KMS-11 (cell line): ENCODE measurements around the gene RAB44.

Experiments used
- H2AFZ ChIP-seq: fragments of 200-600 bp; sonication (generic); 2 replicates; pipeline ENCODE4 v1.6.1; 2016; ENCODE audit warnings: antibody characterized with exemption, mixed run types, low read depth
- H3K27ac ChIP-seq: fragments of 200-600 bp; sonication (generic); 2 replicates; pipeline ENCODE4 v1.6.1; 2016; ENCODE audit warnings: mild to moderate bottlenecking, mixed run types
- H3K27me3 ChIP-seq: fragments of 200-600 bp; sonication (generic); 2 replicates; pipeline ENCODE4 v1.6.1; 2017; ENCODE audit warnings: mild to moderate bottlenecking, low read depth, mixed run types, moderate library complexity; ENCODE audit not compliant: insufficient read depth
- H3K36me3 ChIP-seq: fragments of 200-600 bp; sonication (generic); 2 replicates; pipeline ENCODE4 v1.6.1; 2017; ENCODE audit warnings: mild to moderate bottlenecking, mixed run types; ENCODE audit not compliant: insufficient read depth
- H3K4me1 ChIP-seq: fragments of 200-600 bp; sonication (generic); 2 replicates; pipeline ENCODE4 v1.6.1; 2016; ENCODE audit warnings: mild to moderate bottlenecking, low read depth, mixed run types; ENCODE audit not compliant: poor library complexity, severe bottlenecking
- H3K4me2 ChIP-seq: fragments of 200-600 bp; sonication (generic); 2 replicates; pipeline ENCODE4 v1.7.0; 2016; ENCODE audit warnings: mild to moderate bottlenecking, mixed run types
- H3K4me3 ChIP-seq: fragments of 200-600 bp; sonication (generic); IDR thresholded peaks from 2 replicates; pipeline ENCODE4 v1.6.1; 2017; ENCODE audit warnings: low read depth, low read length, mixed read lengths; ENCODE audit not compliant: insufficient read depth
- H3K79me2 ChIP-seq: fragments of 200-600 bp; sonication (generic); 2 replicates; pipeline ENCODE4 v1.6.1; 2016; ENCODE audit warnings: low read depth, mixed run types; ENCODE audit not compliant: insufficient read depth
- H3K9ac ChIP-seq: fragments of 200-600 bp; sonication (generic); 2 replicates; pipeline ENCODE4 v1.6.1; 2016; ENCODE audit warnings: mild to moderate bottlenecking, mixed run types
- H4K20me1 ChIP-seq: fragments of 200-600 bp; sonication (generic); 2 replicates; pipeline ENCODE4 v1.6.1; 2016; ENCODE audit warnings: mild to moderate bottlenecking, mixed run types; ENCODE audit not compliant: insufficient read depth
- TF ChIP-seq, protein P1 (sequence below): fragments of 200-600 bp; sonication (generic); conservative IDR thresholded peaks from 2 replicates; pipeline ENCODE4 v1.6.1; 2017; ENCODE audit warnings: low read depth, mild to moderate bottlenecking, antibody characterized with exemption, low read length, moderate library complexity, mixed read lengths

Gene RAB44

GRCh38 chr6:36657942-36658544 is 39.6 kb upstream of the RAB44 start:
- no peak overlapping the region for H3K4me3 ChIP-seq

DNA sequence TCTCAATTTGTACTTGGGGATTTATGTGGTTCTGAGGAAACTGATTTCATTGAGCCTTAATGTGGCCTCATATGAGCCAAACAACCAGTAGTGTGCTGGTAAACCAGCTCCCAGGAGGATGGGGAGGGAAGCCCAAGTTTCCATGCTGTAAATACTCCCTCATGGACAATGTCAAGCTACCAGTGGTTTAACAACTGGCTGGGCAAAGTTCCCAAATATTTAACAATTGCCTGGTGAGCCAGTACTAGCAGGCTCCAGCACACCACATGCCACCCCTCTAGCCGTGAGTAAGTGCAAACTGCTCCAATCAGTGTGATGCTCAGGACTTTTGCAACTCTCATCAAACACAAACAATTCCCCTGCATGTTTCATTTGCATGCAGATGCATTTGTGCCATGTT is 38.4 kb upstream of the RAB44 start:
- Histone ChIP-seq H3K4me3 (no peak overlapping the region), H4K20me1 (no peaks in the 10 kb centered on the region), H3K4me1 (no peaks in the 10 kb centered on the region), H3K36me3 (no peaks in the 10 kb centered on the region), H3K4me2 (no peak overlapping the region), H3K79me2 (no peaks in the 10 kb centered on the region), H3K27ac (no peak overlapping the region), H2AFZ (no peak overlapping the region), H3K9ac (no peak overlapping the region), H3K27me3 (no peaks in the 10 kb centered on the region)
- TF ChIP-seq, protein P1, sequence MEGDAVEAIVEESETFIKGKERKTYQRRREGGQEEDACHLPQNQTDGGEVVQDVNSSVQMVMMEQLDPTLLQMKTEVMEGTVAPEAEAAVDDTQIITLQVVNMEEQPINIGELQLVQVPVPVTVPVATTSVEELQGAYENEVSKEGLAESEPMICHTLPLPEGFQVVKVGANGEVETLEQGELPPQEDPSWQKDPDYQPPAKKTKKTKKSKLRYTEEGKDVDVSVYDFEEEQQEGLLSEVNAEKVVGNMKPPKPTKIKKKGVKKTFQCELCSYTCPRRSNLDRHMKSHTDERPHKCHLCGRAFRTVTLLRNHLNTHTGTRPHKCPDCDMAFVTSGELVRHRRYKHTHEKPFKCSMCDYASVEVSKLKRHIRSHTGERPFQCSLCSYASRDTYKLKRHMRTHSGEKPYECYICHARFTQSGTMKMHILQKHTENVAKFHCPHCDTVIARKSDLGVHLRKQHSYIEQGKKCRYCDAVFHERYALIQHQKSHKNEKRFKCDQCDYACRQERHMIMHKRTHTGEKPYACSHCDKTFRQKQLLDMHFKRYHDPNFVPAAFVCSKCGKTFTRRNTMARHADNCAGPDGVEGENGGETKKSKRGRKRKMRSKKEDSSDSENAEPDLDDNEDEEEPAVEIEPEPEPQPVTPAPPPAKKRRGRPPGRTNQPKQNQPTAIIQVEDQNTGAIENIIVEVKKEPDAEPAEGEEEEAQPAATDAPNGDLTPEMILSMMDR: no peak

More at GRCh38 chr6:36657942-36658544, 39.6 kb upstream of the RAB44 start:
- Histone ChIP-seq H3K27ac (no peak overlapping the region), H3K36me3 (no peaks in the 10 kb centered on the region), H2AFZ (no peak overlapping the region), H3K4me1 (no peaks in the 10 kb centered on the region), H3K4me2 (no peak overlapping the region), H3K9ac (no peak overlapping the region), H3K27me3 (no peaks in the 10 kb centered on the region), H4K20me1 (no peaks in the 10 kb centered on the region), H3K79me2 (no peaks in the 10 kb centered on the region)
- TF ChIP-seq, protein P1: no peak

- H3K27me3 ChIP-seq: no peaks in the 10 kb centered on the region
- H3K4me3 ChIP-seq: no peak overlapping the region
- H2AFZ ChIP-seq: no peak overlapping the region
- no peak overlapping the region for H3K4me2 ChIP-seq
- H3K4me1 ChIP-seq: no peaks in the 10 kb centered on the region
- H3K9ac ChIP-seq: no peak overlapping the region
- no peaks in the 10 kb centered on the region for H3K79me2 ChIP-seq
- H3K36me3 ChIP-seq: no peaks in the 10 kb centered on the region
- H3K27ac ChIP-seq: no peak overlapping the region
- H4K20me1 ChIP-seq: no peaks in the 10 kb centered on the region
- TF ChIP-seq, protein P1: no peak
Measured at GRCh38 chr6:36660771-36661471, 36.7 kb upstream of the RAB44 start.

- Histone ChIP-seq H4K20me1 (no peaks in the 10 kb centered on the region), H3K36me3 (no peaks in the 10 kb centered on the region), H2AFZ (no peak overlapping the region), H3K9ac (no peak overlapping the region), H3K27ac (no peak overlapping the region), H3K79me2 (no peaks in the 10 kb centered on the region), H3K4me1 (peaks cover 8% of the 10 kb centered on the region), H3K4me3 (no peak overlapping the region), H3K27me3 (no peaks in the 10 kb centered on the region), H3K4me2 (no peak overlapping the region)
- TF ChIP-seq, protein P1: no peak
Measured at GRCh38 chr6:36662380-36662779, 35.2 kb upstream of the RAB44 start.
